ENCODE results near the gene ZBTB42.

GRCh38 chr14:104753528-104754212 is 47.2 kb upstream of the ZBTB42 start:
- no peak for TF ChIP-seq CTCF (IDR thresholded peaks at IDR 0.05)
- TF ChIP-seq POLR2A (IDR thresholded peaks at IDR 0.05), result no peak

Measured in transverse colon (tissue), 3 donors.